ENCODE measurements around the gene KNDC1.

The KNDC1 gene

GRCh38 chr10:133272301-133272963 lies 112.4 kb downstream of the KNDC1 start:
- no peaks in the 10 kb centered on the region for H3K27me3 ChIP-seq (ENCODE audit: low read depth, low read length)
- peaks cover 21% of the 10 kb centered on the region for H3K36me3 ChIP-seq (replicated peaks; ENCODE audit: low read depth, low read length)
- no peak overlapping the region for H3K27ac ChIP-seq (ENCODE audit: low read length)
- peaks cover 25% of the 10 kb centered on the region for H3K79me2 ChIP-seq (ENCODE audit: low read length)
- H3K4me3 ChIP-seq (ENCODE audit: low read length), result no peak overlapping the region
- TF ChIP-seq, protein P1, sequence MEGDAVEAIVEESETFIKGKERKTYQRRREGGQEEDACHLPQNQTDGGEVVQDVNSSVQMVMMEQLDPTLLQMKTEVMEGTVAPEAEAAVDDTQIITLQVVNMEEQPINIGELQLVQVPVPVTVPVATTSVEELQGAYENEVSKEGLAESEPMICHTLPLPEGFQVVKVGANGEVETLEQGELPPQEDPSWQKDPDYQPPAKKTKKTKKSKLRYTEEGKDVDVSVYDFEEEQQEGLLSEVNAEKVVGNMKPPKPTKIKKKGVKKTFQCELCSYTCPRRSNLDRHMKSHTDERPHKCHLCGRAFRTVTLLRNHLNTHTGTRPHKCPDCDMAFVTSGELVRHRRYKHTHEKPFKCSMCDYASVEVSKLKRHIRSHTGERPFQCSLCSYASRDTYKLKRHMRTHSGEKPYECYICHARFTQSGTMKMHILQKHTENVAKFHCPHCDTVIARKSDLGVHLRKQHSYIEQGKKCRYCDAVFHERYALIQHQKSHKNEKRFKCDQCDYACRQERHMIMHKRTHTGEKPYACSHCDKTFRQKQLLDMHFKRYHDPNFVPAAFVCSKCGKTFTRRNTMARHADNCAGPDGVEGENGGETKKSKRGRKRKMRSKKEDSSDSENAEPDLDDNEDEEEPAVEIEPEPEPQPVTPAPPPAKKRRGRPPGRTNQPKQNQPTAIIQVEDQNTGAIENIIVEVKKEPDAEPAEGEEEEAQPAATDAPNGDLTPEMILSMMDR (IDR thresholded peaks at IDR 0.05; ENCODE audit: low read depth, low read length), result no peak
- TF ChIP-seq EZH2phosphoT487 (IDR thresholded peaks at IDR 0.05; ENCODE audit: low read depth), result no peak
- H3K4me1 ChIP-seq (ENCODE audit: low read length), result peaks cover 13% of the 10 kb centered on the region
- no peaks in the 10 kb centered on the region for H3K9me3 ChIP-seq (ENCODE audit: insufficient read depth, low read length)
- no peak overlapping the region for H3K4me2 ChIP-seq (ENCODE audit: low read length)
- H2AFZ ChIP-seq (ENCODE audit: low read depth, low read length), result no peak overlapping the region
- peaks cover 6% of the 10 kb centered on the region for H4K20me1 ChIP-seq (ENCODE audit: insufficient read depth, low read length)
- no peak overlapping the region for H3K9ac ChIP-seq (ENCODE audit: low read length)

GRCh38 chr10:133272964-133273420 lies 113.0 kb downstream of the KNDC1 start:
- Histone ChIP-seq H3K9me3 (ENCODE audit: insufficient read depth, low read length) (no peaks in the 10 kb centered on the region), H3K9ac (ENCODE audit: low read length) (no peak overlapping the region), H3K4me2 (ENCODE audit: low read length) (no peak overlapping the region), H3K27ac (ENCODE audit: low read length) (no peak overlapping the region), H3K4me1 (ENCODE audit: low read length) (peaks cover 13% of the 10 kb centered on the region), H3K4me3 (ENCODE audit: low read length) (no peak overlapping the region), H3K36me3 (replicated peaks; ENCODE audit: low read depth, low read length) (peaks cover 21% of the 10 kb centered on the region), H4K20me1 (ENCODE audit: insufficient read depth, low read length) (peaks cover 6% of the 10 kb centered on the region), H3K27me3 (ENCODE audit: low read depth, low read length) (no peaks in the 10 kb centered on the region), H2AFZ (ENCODE audit: low read depth, low read length) (no peak overlapping the region), H3K79me2 (ENCODE audit: low read length) (peaks cover 25% of the 10 kb centered on the region)
- TF ChIP-seq, protein P1 (IDR thresholded peaks at IDR 0.05; ENCODE audit: low read depth, low read length), result no peak
- no peak for TF ChIP-seq EZH2phosphoT487 (IDR thresholded peaks at IDR 0.05; ENCODE audit: low read depth)

- H3K9me3 ChIP-seq (ENCODE audit: insufficient read depth, low read length), result no peaks in the 10 kb centered on the region
- H2AFZ ChIP-seq (ENCODE audit: low read depth, low read length), result no peak overlapping the region
- H3K9ac ChIP-seq (ENCODE audit: low read length), result no peak overlapping the region; the same call in 1 of the 2 replicates
- H4K20me1 ChIP-seq (ENCODE audit: insufficient read depth, low read length), result peaks cover 6% of the 10 kb centered on the region
- no peak overlapping the region for H3K27ac ChIP-seq (ENCODE audit: low read length)
- peaks cover 25% of the 10 kb centered on the region for H3K79me2 ChIP-seq (ENCODE audit: low read length)
- peaks cover 21% of the 10 kb centered on the region for H3K36me3 ChIP-seq (replicated peaks; ENCODE audit: low read depth, low read length)
- H3K4me3 ChIP-seq (ENCODE audit: low read length), result peak overlapping the region; percentile 39; the same call in 1 of the 2 replicates
- H3K27me3 ChIP-seq (ENCODE audit: low read depth, low read length), result no peaks in the 10 kb centered on the region
- TF ChIP-seq EZH2phosphoT487 (IDR thresholded peaks at IDR 0.05; ENCODE audit: low read depth), result no peak
- TF ChIP-seq, protein P1 (IDR thresholded peaks at IDR 0.05; ENCODE audit: low read depth, low read length), result no peak
- peak overlapping the region; percentile 36 for H3K4me2 ChIP-seq (ENCODE audit: low read length)
- peaks cover 13% of the 10 kb centered on the region for H3K4me1 ChIP-seq (ENCODE audit: low read length)
Observed at GRCh38 chr10:133273534-133274143, 113.6 kb downstream of the KNDC1 start.
